ENCODE results near the gene GALNT2.

DNA sequence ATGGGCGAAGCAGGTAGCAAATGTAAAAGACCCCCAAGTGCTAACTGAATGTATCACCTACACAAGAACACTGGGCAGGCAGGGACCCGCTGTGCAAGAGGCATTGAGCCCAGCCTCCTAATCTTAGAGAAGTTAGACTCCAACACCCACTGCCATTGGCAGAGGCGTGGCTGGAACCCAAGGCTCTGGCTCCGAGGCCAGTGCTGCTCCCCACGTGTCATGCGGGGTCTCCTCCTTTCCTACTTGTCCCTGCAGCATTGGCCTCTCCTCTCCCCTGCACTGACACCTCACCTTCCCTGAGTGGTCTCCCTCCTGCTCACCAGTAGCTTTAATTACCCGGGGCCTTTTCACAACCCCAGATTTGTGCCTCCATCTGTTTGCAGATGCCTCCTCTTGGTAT is 107.0 kb downstream of the GALNT2 start:
- TF ChIP-seq, protein P1, sequence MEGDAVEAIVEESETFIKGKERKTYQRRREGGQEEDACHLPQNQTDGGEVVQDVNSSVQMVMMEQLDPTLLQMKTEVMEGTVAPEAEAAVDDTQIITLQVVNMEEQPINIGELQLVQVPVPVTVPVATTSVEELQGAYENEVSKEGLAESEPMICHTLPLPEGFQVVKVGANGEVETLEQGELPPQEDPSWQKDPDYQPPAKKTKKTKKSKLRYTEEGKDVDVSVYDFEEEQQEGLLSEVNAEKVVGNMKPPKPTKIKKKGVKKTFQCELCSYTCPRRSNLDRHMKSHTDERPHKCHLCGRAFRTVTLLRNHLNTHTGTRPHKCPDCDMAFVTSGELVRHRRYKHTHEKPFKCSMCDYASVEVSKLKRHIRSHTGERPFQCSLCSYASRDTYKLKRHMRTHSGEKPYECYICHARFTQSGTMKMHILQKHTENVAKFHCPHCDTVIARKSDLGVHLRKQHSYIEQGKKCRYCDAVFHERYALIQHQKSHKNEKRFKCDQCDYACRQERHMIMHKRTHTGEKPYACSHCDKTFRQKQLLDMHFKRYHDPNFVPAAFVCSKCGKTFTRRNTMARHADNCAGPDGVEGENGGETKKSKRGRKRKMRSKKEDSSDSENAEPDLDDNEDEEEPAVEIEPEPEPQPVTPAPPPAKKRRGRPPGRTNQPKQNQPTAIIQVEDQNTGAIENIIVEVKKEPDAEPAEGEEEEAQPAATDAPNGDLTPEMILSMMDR (IDR thresholded peaks at IDR 0.05; ENCODE audit: borderline replicate concordance, extremely low read depth, low read length, poor library complexity, severe bottlenecking), result no peak
- TF ChIP-seq EZH2 (IDR thresholded peaks at IDR 0.05; ENCODE audit: borderline replicate concordance, low read depth, low read length, severe bottlenecking), result no peak

All from DND-41 (cell line).